IPS-NIHi7 (cell line): ENCODE measurements around the gene PHPT1.
"Not testable (repeated sequence)": the region's sequence is repeated elsewhere in the genome, so short reads cannot be mapped to it uniquely, and the experiment has no call there.

ENCODE experiments used
- DNase-seq: peaks from one replicate; pipeline ENCODE4 v3.0.0; 2012; ENCODE audit warnings: mixed read lengths; ENCODE audit errors: extremely low spot score

PHPT1 gene

DNA sequence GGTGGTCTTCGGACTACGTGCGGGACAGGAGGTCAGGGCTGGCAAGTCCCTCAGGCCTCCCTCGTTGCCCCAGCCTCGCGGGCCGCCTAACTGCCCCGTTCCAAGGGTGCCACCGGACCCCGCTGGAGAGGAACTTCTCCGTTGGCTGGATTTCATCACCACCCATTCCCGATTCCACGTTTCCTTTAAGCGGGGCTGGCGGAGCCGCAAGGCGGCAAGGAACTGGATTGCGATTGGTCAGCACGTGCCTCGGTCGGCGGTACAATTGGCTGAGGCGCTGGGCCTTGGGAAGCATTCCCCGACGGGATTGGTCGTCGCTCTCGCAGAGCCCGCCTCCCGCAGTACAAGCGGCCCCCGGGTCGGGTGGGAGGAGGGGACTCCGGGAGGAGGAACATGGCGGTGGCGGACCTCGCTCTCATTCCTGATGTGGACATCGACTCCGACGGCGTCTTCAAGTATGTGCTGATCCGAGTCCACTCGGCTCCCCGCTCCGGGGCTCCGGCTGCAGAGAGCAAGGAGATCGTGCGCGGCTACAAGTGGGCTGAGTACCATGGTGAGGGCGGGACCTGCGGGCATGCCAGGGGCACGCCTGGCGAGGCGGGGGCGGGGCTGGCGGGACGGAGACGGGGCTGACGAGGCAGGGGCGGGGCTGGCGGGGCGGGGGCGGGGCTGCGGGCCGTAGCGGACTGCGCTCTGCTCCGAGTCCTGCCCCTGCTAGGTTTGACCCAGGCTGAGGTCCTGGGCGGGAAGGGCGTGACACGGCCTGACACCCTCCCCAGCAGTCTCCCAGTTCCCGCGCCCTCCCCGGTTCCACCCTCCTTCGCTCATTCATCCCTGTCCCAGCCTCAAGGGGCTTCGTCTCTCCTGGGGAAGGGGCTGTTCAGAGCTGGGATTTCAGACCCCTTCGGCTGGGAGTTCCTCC is at the start of gene PHPT1:
PHPT1 (plus strand) TSS at position 372 of the 922 bp plus-strand sequence; CDS start at position 394, 22 bp downstream.
- peak; percentile 99 for DNase-seq

DNA sequence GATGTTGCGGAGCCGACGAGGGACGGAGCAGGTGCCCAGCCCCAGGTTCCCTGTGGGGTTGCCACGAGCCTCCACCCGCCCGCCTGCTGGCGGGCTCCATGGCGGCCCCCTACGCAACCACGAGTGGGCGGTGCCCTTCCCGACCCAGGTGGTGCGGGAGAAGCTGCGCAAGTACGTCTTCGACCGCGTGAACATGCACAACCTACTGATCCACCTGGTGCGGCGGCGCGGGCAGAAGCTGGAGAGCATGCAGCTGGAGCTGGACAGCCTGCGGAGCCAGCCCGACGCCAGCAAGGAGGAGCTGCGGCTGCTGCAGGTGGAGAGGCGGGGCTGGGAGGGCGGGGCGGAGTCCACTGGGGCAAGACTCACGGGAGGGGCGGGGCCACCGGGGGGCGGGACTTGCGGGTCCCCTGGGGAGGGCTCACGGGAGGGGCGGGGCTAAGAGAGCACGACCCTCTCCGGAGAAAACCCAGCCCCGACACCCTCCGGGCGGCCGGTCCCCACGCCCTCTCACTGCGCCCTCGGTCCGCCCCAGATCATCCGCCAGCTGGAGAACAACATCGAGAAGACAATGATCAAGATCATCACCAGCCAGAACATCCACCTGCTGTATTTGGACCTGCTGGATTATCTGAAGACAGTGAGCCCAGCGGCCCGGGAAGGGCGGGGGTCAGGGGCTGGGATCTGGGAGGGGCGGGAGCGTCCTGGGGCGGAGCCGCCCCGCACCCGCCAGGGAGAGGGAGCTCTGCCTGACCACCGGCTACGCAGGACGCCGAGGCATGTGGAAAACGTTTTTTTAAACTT is 49.2 kb upstream of the PHPT1 start:
- DNase-seq: peak; percentile 85

DNA sequence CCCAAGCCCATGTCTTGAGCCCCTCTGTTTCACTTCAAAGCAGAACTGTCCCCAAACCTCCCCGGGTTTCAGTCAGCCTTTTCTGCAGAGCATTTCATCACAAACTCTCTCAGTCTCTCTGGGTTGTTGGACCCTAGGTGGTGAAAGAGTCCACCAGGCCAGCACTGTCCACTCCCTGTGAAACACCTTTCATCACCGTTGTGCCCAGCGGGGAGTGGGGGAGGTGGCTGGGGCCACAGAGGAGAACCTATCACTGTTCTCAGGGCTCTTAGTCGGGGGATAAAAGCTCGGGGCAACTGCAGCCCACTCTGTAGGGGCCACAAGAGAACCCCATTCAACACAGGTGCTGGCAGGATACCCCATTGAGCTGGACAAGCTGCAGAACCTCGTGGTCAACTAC is 46.9 kb upstream of the PHPT1 start:
- no peak for DNase-seq

DNA sequence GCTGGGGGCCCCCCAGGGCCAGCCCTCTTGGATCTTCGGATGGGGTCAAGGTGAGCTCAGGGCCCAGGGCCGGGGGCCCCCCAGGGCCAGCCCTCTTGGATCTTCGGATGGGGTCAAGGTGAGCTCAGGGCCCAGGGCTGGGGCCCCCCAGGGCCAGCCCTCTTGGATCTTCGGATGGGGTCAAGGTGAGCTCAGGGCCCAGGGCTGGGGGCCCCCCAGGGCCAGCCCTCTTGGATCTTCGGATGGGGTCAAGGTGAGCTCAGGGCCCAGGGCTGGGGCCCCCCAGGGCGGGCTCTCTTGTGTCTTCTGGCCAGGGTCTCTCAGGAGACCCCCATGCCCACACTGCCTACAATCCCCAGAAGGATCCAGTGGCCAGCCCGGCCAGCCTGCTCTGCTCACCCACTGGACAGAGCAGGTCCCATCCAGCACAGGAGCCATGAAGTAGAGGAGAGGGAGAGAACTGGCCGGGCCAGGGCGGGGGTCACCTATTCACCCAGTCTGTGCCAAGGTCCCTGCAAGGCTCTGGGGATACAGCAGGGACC is 46.1 kb upstream of the PHPT1 start:
- not testable (repeated sequence) for DNase-seq

- DNase-seq: no peak
These were observed 45.4 kb upstream of the PHPT1 start for GRCh38 chr9:136803551-136804508.

GRCh38 chr9:136804509-136805206 is 44.6 kb upstream of the PHPT1 start:
- no peak for DNase-seq

DNA sequence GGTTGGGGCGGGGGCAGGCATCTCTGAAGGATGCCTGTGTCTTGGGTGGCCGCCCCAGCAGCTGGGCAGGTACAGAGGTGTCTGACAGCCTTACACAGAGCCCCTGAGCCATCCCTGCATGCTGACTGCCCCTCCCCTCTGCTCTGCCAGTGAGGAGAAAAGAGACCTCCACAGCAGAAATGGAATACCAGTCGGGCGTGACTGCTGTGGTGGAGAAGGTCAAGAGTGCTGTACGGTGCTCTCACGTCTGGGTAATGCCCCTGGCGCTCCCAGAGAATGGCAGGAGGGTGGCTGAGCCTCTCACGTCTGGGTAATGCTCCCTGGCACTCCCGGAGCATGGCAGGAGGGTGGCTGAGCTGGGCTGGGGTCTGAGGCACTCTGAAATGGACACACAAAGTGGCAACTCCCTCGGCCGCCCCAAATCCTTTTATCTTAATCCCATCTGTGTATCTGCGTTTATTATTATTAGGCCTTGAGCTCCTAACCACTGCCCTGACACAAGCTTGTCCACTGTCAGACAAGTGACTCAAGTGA is 43.9 kb upstream of the PHPT1 start:
- DNase-seq: no peak

DNA sequence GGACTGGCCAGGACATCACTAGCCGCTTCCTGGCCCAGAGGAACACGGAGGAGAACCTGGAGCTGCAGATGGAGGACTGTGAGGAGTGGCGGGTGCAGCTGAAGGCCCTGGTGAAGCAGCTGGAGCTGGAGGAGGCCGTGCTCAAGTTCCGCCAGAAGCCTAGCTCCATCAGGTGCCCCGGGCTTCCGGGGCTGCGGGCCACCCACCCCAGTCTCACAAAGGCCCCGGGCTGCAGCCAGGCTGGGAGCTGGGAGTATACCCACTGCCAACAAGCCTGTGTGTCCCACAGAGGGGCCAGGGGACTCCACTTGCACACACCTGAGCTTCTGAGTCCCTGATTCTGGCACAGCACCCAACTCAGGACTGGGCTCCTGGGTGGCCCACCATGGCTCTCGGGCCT is 43.1 kb upstream of the PHPT1 start:
- DNase-seq: no peak

DNA sequence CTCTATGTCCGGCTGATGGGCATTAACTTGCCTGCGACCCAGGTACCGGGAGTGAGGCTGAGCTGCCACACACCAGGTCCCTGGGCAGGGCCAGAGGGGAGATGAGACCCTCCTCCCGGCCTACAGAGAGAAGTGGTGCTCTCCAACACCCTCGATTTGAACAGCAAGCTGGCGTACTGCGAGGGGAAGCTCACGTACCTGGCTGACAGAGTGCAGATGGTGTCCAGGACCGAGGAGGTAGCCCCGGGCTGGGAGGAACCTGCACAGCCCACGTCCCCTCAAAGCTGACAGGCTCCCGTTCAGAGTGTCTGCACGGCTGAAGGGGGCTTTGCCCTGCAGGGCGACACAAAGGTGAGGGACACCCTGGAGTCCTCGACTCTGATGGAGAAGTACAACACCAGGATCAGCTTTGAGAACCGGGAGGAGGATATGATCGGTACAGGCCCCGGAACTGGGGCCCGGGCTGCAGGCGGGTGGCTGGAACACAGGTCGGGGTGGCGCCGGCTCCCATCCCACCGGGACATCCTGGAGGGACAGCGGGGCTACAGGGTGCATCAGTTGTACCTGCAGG is 42.5 kb upstream of the PHPT1 start:
- no peak for DNase-seq

DNA sequence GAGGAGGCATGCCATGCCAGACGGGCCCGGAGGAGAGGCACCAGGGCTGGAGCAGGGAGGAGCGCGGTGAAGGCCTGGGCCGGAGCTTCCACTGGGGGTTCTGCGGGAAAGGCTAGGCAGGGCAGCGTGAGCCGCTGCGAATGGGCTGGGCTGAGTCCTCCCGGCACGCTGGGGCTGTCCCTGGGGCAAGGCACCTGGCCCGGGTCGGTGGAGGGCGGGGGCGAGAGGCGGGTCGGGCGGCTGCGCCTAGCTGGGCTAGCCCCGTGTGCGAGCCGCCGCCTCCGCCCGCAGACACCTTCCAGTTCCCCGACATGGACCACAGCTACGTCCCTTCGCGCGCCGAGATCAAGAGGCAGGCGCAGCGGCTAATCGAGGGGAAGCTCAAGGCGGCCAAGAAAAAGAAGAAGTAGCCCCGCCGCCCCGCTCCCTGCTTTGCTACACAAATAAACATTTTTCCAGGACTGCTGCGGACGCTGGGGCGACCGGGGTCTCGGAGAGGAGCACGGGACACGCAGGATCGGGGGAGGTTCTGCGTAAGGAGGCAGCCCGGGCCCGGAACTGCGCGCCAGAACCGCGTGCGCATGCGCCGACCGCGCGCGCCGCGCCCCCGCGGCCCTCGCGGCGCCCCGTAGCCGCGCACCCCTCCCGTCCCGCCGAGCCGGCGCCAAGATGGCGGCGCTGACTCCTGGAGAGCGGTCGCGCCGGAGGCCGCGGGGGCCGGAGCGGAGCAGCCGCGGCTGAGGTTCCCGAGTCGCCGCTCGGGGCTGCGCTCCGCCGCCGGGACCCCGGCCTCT is 41.7 kb upstream of the PHPT1 start, which contains the start of gene RABL6:
RABL6 (plus strand) TSS at position 668 of the 794 bp plus-strand sequence. CDS start 249 bp downstream, outside the sequence.
- DNase-seq: peak; percentile 92

DNA sequence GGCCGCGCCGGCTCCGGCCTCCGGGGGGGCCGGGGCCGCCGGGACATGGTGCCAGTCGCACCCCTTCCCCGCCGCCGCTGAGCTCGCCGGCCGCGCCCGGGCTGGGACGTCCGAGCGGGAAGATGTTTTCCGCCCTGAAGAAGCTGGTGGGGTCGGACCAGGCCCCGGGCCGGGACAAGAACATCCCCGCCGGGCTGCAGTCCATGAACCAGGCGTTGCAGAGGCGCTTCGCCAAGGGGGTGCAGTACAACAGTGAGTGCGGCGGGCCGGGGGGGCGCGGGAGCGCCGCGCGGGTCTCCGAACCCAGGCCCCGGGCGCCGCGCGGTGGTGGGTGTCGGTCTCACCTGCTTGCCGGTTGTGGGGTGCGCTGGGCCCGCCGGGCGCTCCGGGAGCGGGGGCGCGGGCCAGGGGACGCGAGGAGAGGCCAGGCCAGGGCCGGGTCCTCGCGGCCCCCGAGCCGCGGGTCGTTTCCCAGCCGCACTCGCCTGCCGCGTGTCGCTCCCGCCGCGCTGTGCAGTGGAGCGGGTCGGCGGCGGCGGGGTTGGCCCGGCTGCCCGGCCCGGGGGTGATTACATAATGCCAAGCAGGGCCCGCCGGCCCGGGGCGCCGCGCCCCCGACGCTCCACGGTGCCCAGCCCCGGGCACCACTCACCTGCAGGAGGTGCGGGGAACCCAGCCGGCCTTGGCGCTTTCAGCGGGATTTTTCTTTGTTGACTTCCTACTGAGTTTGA is 41.0 kb upstream of the PHPT1 start:
- DNase-seq: no peak

DNA sequence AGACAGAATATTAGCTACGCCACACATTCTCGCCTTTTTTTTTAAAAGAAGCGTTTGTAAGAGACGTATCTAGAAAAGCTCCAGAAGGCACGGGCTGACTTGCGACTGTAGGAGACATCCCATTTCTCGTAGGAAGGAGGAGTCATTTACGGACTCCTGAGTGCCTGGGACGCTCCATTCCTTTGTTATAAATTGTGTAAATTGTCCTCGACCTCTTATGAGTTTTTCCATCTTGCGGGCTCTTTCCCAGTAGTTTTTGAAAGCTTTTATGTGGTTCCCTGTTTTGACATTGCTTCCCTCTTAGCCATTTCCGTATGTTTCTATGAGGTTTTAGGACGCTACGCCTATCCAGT is 40.4 kb upstream of the PHPT1 start:
- no peak for DNase-seq

- DNase-seq: no peak
These were observed 34.3 kb upstream of the PHPT1 start for GRCh38 chr9:136814725-136815421.

DNA sequence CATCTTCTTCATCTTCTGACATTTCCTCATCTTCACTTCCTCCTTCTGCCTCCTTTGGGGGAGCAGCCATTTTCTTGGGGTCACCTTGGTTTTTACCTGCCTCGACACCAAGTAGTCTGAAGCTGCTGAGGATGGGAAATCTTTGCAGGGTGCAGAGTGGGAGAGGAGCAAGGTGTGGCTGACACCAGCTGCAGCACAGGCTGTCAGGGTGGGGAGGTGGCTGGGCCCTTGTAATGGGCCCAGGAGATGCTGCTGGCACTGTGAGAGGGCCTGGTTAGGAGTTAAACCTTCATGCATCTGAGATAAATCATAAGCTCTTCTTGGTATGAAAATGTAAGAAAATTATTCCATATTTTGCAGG is 33.8 kb upstream of the PHPT1 start:
- no peak for DNase-seq

DNA sequence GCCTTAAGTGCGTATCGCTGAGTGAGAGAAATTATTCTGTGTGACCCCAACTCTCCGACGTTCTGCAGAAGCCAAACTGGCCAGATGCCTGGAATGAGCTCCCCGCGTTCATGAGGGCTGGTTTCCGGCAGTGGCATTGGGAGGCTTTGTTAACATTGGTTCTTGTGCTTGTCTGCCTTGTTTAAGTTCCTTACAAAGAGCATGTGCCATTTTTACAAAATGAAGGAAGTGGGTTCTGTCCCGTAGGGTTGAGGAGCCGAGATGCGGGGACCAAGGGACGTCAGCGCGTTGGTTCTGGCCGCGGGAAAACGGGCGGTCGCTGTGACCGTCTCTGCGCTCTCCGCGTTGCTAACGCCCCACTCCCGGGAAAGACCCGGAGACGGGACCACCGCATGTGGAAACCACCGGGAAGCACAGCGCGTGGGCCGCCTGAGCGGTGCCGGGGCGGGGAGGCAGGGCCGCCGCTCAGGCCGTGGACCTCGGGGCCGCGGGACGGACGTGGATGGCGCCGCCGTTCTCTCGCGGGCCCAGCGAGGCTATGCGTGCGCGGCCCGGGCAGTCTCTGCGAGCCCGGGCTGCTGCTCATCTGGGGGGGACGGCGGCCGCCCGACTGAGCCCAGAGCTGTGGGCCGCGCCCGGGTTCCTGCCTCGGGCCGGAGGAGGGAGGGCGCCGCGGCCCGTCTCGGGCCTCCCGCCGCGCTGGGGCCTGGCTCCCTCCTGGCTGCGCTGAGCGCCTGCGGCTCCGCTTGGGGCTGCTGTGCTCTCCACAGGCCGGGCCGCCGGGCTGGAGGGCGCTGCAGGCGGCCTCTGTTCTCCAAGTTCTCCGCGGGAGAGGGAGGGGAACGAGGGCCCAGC is 28.0 kb upstream of the PHPT1 start:
- DNase-seq: peak; percentile 71

- peak; percentile 51 for DNase-seq
These were observed 27.2 kb upstream of the PHPT1 start for GRCh38 chr9:136821826-136822544.
